ENCODE measurements around the gene PTH1R.

- TF ChIP-seq EP300 (IDR thresholded peaks at IDR 0.05), result no peak
- no peak for TF ChIP-seq CTCF (IDR thresholded peaks at IDR 0.05)
Observed at GRCh38 chr3:46838301-46838700, 39.2 kb upstream of the PTH1R start.

Data from esophagus muscularis mucosa (tissue), 3 donors.